GM21619 (cell line): ENCODE data around the gene KCNIP1.
"Not testable (repeated sequence)": the region's sequence is repeated elsewhere in the genome, so short reads cannot be mapped to it uniquely, and the experiment has no call there.

Experiments used
- ATAC-seq: cut with Tn5 transposase; IDR thresholded peaks from one replicate; pipeline ENCODE4 v1.9.1; 2021; ENCODE audit not compliant: unreplicated experiment

KCNIP1 gene

GRCh38 chr5:170745481-170746071, 241.8 kb downstream of the KCNIP1 start:
- ATAC-seq: no peak

GRCh38 chr5:170746075-170746960, 242.5 kb downstream of the KCNIP1 start:
- no peak for ATAC-seq

GRCh38 chr5:170746961-170747340, 243.1 kb downstream of the KCNIP1 start:
- no peak for ATAC-seq

- ATAC-seq: no peak
Observed at GRCh38 chr5:170747357-170747756, 243.5 kb downstream of the KCNIP1 start.

- ATAC-seq: no peak
Observed at GRCh38 chr5:170747851-170748250, 244.0 kb downstream of the KCNIP1 start.

GRCh38 chr5:170748951-170749471, 245.2 kb downstream of the KCNIP1 start:
- no peak for ATAC-seq

GRCh38 chr5:170749911-170750431, 246.2 kb downstream of the KCNIP1 start:
- no peak for ATAC-seq

- ATAC-seq: no peak
Observed at GRCh38 chr5:170750791-170751190, 247.0 kb downstream of the KCNIP1 start.

GRCh38 chr5:170751631-170752030, 247.8 kb downstream of the KCNIP1 start:
- ATAC-seq: no peak

- no peak for ATAC-seq
Observed at GRCh38 chr5:170752257-170753215, 248.7 kb downstream of the KCNIP1 start.

GRCh38 chr5:170753311-170753710, 249.5 kb downstream of the KCNIP1 start:
- ATAC-seq: no peak

- ATAC-seq: not testable (repeated sequence)
Observed at GRCh38 chr5:170754508-170754907, 250.7 kb downstream of the KCNIP1 start.

- no peak for ATAC-seq
Observed at GRCh38 chr5:170755679-170756456, 252.0 kb downstream of the KCNIP1 start.

- no peak for ATAC-seq
Observed at GRCh38 chr5:170756691-170757090, 252.9 kb downstream of the KCNIP1 start.

GRCh38 chr5:170757182-170757601, 253.4 kb downstream of the KCNIP1 start:
- peak; percentile 94 for ATAC-seq

- ATAC-seq: no peak
Observed at GRCh38 chr5:170757669-170758068, 253.8 kb downstream of the KCNIP1 start.

- no peak for ATAC-seq
Observed at GRCh38 chr5:170758481-170758880, 254.7 kb downstream of the KCNIP1 start.

GRCh38 chr5:170760113-170760512, 256.3 kb downstream of the KCNIP1 start:
- ATAC-seq: no peak

- ATAC-seq: no peak
Observed at GRCh38 chr5:170761048-170761707, 257.4 kb downstream of the KCNIP1 start.

- ATAC-seq: no peak
Observed at GRCh38 chr5:170761708-170762066, 257.9 kb downstream of the KCNIP1 start.
